GM23338 (cell line): Measurements from ENCODE around the gene VCPKMT. TPM values are rescaled to one million over a fixed set of nuclear protein-coding genes. Genes with fewer than 3 reads are reported as not detected.

Experiments
- ATAC-seq: fragments of 200-7000 bp; cut with Tn5 transposase; 3 replicates; pipeline ENCODE4 v1.9.1; 2020
- DNase-seq: peaks from one replicate; pipeline ENCODE4 v3.0.0-alpha.2; 2015; ENCODE audit warnings: low spot score
- H2AFZ ChIP-seq: fragments of 200-600 bp; sonication (generic); 2 replicates; pipeline ENCODE4 v1.8.0; 2016; ENCODE audit warnings: antibody characterized with exemption, mild to moderate bottlenecking, moderate library complexity
- H3F3A ChIP-seq: fragments of 200-600 bp; sonication (generic); replicated peaks from 2 replicates; pipeline ENCODE4 v1.8.0; 2017; ENCODE audit warnings: antibody characterized with exemption, mixed run types, low read depth
- H3K27ac ChIP-seq: fragments of 200-600 bp; sonication (generic); 2 replicates; pipeline ENCODE4 v1.6.1; 2016; ENCODE audit warnings: low read depth
- H3K27me3 ChIP-seq: fragments of 200-600 bp; sonication (generic); 2 replicates; pipeline ENCODE4 v1.8.0; 2016; ENCODE audit warnings: mild to moderate bottlenecking, mixed run types, moderate library complexity; ENCODE audit not compliant: insufficient read depth
- H3K36me3 ChIP-seq: fragments of 200-600 bp; sonication (generic); 2 replicates; pipeline ENCODE4 v1.8.0; 2016; ENCODE audit warnings: mild to moderate bottlenecking; ENCODE audit not compliant: insufficient read depth
- H3K4me1 ChIP-seq: fragments of 200-600 bp; sonication (generic); 2 replicates; pipeline ENCODE4 v1.8.0; 2016; ENCODE audit warnings: mild to moderate bottlenecking, moderate library complexity; ENCODE audit not compliant: insufficient read depth
- H3K4me2 ChIP-seq: fragments of 200-600 bp; sonication (generic); 2 replicates; pipeline ENCODE4 v1.7.1; 2017; ENCODE audit warnings: mixed run types
- H3K4me3 ChIP-seq: fragments of 200-600 bp; sonication (generic); 2 replicates; pipeline ENCODE4 v1.6.1; 2016; ENCODE audit warnings: mixed run types
- H3K79me2 ChIP-seq: fragments of 200-600 bp; sonication (generic); replicated peaks from 2 replicates; pipeline ENCODE4 v1.8.0; 2017; ENCODE audit warnings: mild to moderate bottlenecking; ENCODE audit not compliant: insufficient read depth
- H3K9me2 ChIP-seq: fragments of 200-600 bp; sonication (generic); 2 replicates; pipeline ENCODE4 v1.8.0; 2017; ENCODE audit not compliant: insufficient read depth
- H4K20me1 ChIP-seq: fragments of 200-600 bp; sonication (generic); replicated peaks from 2 replicates; pipeline ENCODE4 v1.8.0; 2017; ENCODE audit warnings: mild to moderate bottlenecking; ENCODE audit not compliant: insufficient read depth
- H3K27ac Mint-ChIP-seq: 2 replicates; pipeline ENCODE4 v1.8.0; 2020; ENCODE audit warnings: inconsistent platforms, mild to moderate bottlenecking, moderate library complexity, mixed read lengths
- H3K27me3 Mint-ChIP-seq: 3 replicates; pipeline ENCODE4 v1.8.0; 2022; ENCODE audit warnings: low read depth, mild to moderate bottlenecking, moderate library complexity, mixed read lengths, inconsistent platforms; ENCODE audit not compliant: insufficient read depth, poor library complexity
- H3K36me3 Mint-ChIP-seq: 3 replicates; pipeline ENCODE4 v1.8.0; 2021; ENCODE audit warnings: low read depth, mild to moderate bottlenecking, inconsistent platforms, moderate library complexity, mixed read lengths
- H3K4me1 Mint-ChIP-seq: 3 replicates; pipeline ENCODE4 v1.8.0; 2020; ENCODE audit warnings: mild to moderate bottlenecking, inconsistent platforms, mixed read lengths
- H3K4me3 Mint-ChIP-seq: 3 replicates; pipeline ENCODE4 v1.8.0; 2021; ENCODE audit warnings: moderate library complexity, mild to moderate bottlenecking, inconsistent platforms, mixed read lengths
- H3K9me3 Mint-ChIP-seq: 3 replicates; pipeline ENCODE4 v1.8.0; 2020; ENCODE audit warnings: moderate library complexity, mild to moderate bottlenecking, inconsistent platforms, mixed read lengths
- CREB1 ChIP-seq: fragments of 250-450 bp; sonication (Bioruptor Pico); IDR thresholded peaks from 2 replicates; pipeline ENCODE4 v1.5.0; 2020; ENCODE audit warnings: low read depth, mild to moderate bottlenecking, moderate library complexity
- EZH2 ChIP-seq: fragments of 200-600 bp; sonication (generic); IDR thresholded peaks from one replicate; pipeline ENCODE4 v1.8.0; 2017; ENCODE audit warnings: antibody characterized with exemption, mild to moderate bottlenecking, low read depth; ENCODE audit not compliant: unreplicated experiment
- JUNB ChIP-seq: IDR thresholded peaks from one replicate; pipeline ENCODE4 v1.6.1; 2016; ENCODE audit warnings: antibody characterized with exemption; ENCODE audit not compliant: unreplicated experiment
- NANOG ChIP-seq: IDR thresholded peaks from 2 replicates; pipeline ENCODE4 v1.6.1; 2016; ENCODE audit warnings: antibody characterized with exemption, borderline replicate concordance
- POLR2AphosphoS5 ChIP-seq: IDR thresholded peaks from 2 replicates; pipeline ENCODE4 v1.6.1; 2016; ENCODE audit warnings: antibody characterized with exemption, low read depth
- ZNF114 ChIP-seq: fragments of 250-450 bp; sonication (Bioruptor Pico); IDR thresholded peaks from 2 replicates; pipeline ENCODE4 v1.5.0; 2020; ENCODE audit warnings: mild to moderate bottlenecking, moderate library complexity
- ZNF331 ChIP-seq: fragments of 250-450 bp; sonication (Bioruptor Pico); IDR thresholded peaks from 2 replicates; pipeline ENCODE4 v1.5.0; 2020; ENCODE audit warnings: low read depth, mild to moderate bottlenecking, moderate library complexity
- polyA plus RNA-seq: library from polyadenylated mRNA; unstranded; fragments of >200 nt; fragmentation: Nextera tagmentation; extraction: Ambion mirVana; gene quantifications from 2 replicates; pipeline ENCODE4 v1.2.1, GENCODE V29; 2016
- total RNA-seq: library from RNA; depleted of rRNA; stranded (reverse); fragments of >200 nt; shearing (Covaris generic); gene quantifications from 2 replicates; pipeline ENCODE4 v1.2.3, GENCODE V29; 2014
- TF ChIP-seq, protein P1 (sequence below): fragments of 250-450 bp; sonication (Bioruptor Pico); IDR thresholded peaks from 2 replicates; pipeline ENCODE4 v1.5.0; 2020; ENCODE audit warnings: mild to moderate bottlenecking, moderate library complexity
- TF ChIP-seq, protein P2 (sequence below), 2 experiments: fragments of 200-600 bp in 1 of 2; sonication (generic) in 1 of 2; conservative IDR thresholded peaks; 2 replicates each; pipeline versions ENCODE4 v1.5.1 to v1.6.1; 2016 to 2017; ENCODE audit warnings: antibody characterized with exemption in 2 of 2, low read depth in 2 of 2, mild to moderate bottlenecking in 2 of 2, moderate library complexity in 1 of 2

VCPKMT gene
- total and polyA plus RNA-seq, 2 experiments from 2014 or later, result 12.3 to 15.8 TPM

DNA sequence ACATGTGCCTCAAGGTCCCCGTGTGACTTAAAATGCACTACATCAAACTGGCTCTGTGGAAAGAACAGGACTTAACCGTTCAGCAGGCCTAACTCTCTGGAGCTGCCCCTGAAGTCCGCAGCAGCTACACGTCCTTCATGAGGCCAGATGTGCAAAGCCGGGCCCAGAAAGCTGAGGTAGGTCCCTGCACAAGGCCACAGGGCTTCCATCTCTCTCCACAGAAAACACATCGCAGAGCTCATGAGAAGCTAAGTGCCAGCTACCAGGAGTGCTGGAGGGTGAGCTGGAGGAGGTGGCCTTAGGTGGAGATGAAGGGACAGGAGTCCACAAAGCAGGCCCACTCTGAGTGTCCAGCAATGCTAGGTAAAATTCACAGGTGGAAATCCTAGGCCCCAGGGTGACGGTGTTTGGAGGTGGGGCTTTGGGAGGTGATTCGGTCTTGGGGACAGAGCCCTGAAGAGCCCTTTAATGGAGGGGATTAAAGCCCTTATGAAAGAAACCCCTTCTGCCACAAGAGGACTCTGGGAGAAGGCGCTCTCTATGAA, 52.4 kb downstream of the VCPKMT start (continued):
- TF ChIP-seq, protein P1, sequence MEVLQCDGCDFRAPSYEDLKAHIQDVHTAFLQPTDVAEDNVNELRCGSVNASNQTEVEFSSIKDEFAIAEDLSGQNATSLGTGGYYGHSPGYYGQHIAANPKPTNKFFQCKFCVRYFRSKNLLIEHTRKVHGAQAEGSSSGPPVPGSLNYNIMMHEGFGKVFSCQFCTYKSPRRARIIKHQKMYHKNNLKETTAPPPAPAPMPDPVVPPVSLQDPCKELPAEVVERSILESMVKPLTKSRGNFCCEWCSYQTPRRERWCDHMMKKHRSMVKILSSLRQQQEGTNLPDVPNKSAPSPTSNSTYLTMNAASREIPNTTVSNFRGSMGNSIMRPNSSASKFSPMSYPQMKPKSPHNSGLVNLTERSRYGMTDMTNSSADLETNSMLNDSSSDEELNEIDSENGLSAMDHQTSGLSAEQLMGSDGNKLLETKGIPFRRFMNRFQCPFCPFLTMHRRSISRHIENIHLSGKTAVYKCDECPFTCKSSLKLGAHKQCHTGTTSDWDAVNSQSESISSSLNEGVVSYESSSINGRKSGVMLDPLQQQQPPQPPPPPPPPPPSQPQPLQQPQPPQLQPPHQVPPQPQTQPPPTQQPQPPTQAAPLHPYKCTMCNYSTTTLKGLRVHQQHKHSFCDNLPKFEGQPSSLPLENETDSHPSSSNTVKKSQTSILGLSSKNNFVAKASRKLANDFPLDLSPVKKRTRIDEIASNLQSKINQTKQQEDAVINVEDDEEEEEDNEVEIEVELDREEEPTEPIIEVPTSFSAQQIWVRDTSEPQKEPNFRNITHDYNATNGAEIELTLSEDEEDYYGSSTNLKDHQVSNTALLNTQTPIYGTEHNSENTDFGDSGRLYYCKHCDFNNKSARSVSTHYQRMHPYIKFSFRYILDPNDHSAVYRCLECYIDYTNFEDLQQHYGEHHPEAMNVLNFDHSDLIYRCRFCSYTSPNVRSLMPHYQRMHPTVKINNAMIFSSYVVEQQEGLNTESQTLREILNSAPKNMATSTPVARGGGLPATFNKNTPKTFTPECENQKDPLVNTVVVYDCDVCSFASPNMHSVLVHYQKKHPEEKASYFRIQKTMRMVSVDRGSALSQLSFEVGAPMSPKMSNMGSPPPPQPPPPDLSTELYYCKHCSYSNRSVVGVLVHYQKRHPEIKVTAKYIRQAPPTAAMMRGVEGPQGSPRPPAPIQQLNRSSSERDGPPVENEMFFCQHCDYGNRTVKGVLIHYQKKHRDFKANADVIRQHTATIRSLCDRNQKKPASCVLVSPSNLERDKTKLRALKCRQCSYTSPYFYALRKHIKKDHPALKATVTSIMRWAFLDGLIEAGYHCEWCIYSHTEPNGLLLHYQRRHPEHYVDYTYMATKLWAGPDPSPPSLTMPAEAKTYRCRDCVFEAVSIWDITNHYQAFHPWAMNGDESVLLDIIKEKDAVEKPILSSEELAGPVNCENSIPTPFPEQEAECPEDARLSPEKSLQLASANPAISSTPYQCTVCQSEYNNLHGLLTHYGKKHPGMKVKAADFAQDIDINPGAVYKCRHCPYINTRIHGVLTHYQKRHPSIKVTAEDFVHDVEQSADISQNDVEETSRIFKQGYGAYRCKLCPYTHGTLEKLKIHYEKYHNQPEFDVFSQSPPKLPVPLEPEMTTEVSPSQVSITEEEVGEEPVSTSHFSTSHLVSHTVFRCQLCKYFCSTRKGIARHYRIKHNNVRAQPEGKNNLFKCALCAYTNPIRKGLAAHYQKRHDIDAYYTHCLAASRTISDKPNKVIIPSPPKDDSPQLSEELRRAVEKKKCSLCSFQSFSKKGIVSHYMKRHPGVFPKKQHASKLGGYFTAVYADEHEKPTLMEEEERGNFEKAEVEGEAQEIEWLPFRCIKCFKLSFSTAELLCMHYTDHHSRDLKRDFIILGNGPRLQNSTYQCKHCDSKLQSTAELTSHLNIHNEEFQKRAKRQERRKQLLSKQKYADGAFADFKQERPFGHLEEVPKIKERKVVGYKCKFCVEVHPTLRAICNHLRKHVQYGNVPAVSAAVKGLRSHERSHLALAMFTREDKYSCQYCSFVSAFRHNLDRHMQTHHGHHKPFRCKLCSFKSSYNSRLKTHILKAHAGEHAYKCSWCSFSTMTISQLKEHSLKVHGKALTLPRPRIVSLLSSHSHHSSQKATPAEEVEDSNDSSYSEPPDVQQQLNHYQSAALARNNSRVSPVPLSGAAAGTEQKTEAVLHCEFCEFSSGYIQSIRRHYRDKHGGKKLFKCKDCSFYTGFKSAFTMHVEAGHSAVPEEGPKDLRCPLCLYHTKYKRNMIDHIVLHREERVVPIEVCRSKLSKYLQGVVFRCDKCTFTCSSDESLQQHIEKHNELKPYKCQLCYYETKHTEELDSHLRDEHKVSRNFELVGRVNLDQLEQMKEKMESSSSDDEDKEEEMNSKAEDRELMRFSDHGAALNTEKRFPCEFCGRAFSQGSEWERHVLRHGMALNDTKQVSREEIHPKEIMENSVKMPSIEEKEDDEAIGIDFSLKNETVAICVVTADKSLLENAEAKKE, result no peak

DNA sequence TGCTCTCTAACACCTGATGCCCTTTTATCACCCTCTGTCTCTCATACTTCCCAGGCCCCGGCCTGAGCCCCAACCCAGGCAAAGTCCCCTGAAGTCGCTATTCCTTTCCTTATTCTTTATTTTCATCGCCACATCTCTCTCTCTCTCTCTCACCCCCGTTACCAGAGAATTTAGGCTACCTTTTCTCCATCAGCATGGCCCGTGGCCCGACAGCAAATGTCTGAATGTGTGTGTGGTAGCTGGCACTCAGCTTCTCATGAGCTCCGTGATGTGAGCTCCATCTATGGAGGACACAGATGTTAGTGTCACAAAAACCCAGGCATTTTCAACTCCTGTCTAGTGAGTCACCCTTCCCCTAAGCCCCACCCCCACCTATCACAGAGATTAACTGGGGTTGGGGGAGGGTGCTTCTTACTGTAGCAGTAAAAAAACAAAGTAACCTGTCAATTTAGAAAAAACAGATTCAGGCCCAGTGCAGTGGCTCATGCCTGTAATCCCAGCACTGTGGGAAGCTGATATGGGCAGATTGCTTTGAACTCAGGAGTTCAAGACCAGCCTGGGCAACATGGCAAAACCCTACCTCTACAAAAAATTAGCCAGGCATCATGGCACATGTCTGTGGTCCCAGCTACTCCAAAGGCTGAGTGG, 53.8 kb downstream of the VCPKMT start:
- Histone ChIP-seq H3F3A (no peaks in the 10 kb centered on the region; the same call in 1 of the 2 replicates), H3K4me1 (peaks cover 27% of the 10 kb centered on the region), H4K20me1 (no peaks in the 10 kb centered on the region), H3K79me2 (no peaks in the 10 kb centered on the region), H3K27ac (no peak overlapping the region), H3K36me3 (no peaks in the 10 kb centered on the region), H3K27me3 (no peaks in the 10 kb centered on the region), H2AFZ (peak overlapping the region; percentile 80), H3K9me2 (no peaks in the 10 kb centered on the region), H3K4me2 (peak overlapping the region; percentile 52; the same call in 1 of the 2 replicates), H3K4me3 (no peak overlapping the region)
- no peaks in the 10 kb centered on the region for H3K36me3 Mint-ChIP-seq
- H3K9me3 Mint-ChIP-seq, result no peaks in the 10 kb centered on the region
- no peak overlapping the region; the same call in 2 of the 3 replicates for H3K4me3 Mint-ChIP-seq
- no peak overlapping the region for H3K27ac Mint-ChIP-seq
- peak; percentile 59 for DNase-seq
- peaks cover 25% of the 10 kb centered on the region for H3K4me1 Mint-ChIP-seq
- H3K27me3 Mint-ChIP-seq, result peaks cover 7% of the 10 kb centered on the region
- peak; percentile 27 for ATAC-seq
- TF ChIP-seq, protein P2, sequence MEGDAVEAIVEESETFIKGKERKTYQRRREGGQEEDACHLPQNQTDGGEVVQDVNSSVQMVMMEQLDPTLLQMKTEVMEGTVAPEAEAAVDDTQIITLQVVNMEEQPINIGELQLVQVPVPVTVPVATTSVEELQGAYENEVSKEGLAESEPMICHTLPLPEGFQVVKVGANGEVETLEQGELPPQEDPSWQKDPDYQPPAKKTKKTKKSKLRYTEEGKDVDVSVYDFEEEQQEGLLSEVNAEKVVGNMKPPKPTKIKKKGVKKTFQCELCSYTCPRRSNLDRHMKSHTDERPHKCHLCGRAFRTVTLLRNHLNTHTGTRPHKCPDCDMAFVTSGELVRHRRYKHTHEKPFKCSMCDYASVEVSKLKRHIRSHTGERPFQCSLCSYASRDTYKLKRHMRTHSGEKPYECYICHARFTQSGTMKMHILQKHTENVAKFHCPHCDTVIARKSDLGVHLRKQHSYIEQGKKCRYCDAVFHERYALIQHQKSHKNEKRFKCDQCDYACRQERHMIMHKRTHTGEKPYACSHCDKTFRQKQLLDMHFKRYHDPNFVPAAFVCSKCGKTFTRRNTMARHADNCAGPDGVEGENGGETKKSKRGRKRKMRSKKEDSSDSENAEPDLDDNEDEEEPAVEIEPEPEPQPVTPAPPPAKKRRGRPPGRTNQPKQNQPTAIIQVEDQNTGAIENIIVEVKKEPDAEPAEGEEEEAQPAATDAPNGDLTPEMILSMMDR (conservative IDR thresholded peaks at IDR 0.05; ENCODE audit: low read depth in 2 of 2), result no peak
- no peak for TF ChIP-seq CREB1 (CRISPR knock-in tag)
- TF ChIP-seq JUNB, result no peak
- no peak for TF ChIP-seq ZNF114 (CRISPR knock-in tag)
- TF ChIP-seq ZNF331 (CRISPR knock-in tag), result no peak
- TF ChIP-seq EZH2, result no peak
- TF ChIP-seq POLR2AphosphoS5, result no peak
- no peak for TF ChIP-seq NANOG
